ENCODE measurements around the gene LYSMD3.

The LYSMD3 gene

DNA sequence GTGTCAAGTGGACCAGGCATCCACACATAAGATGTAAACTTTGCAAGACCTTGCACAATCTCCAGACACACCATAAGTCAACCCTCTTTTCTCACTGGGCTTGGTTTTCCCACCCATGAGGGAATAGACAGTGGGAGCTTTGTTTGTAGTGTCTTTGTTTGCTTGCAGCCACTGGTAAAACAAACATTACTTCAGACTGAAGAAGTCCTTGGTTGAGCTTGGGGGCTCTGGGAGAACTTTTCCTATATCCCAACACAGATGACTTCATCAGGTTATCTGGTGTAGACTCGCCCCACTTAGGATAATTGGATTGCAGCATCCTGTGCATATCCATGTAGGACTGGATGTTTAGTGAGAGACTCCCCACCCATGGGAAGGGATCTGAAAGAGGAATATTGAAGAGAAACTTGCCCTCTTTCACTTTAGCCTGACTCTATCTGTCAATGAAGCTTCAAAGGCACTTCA lies 17.7 kb upstream of the LYSMD3 start:
- Histone ChIP-seq H3K36me3 (ENCODE audit: insufficient read depth, low read depth, low read length) (no peaks in the 10 kb centered on the region), H3K4me1 (ENCODE audit: insufficient read depth, low read length) (peaks cover 30% of the 10 kb centered on the region; the same call in 1 of the 2 replicates), H3K27ac (ENCODE audit: low read length) (no peak overlapping the region), H3K27me3 (ENCODE audit: insufficient read depth, low read length) (no peaks in the 10 kb centered on the region), H3K4me3 (ENCODE audit: low read length) (no peak overlapping the region), H3K9me3 (ENCODE audit: insufficient read depth, low read depth, low read length) (no peaks in the 10 kb centered on the region), H3K9ac (ENCODE audit: low read depth, low read length) (no peak overlapping the region)

- no peaks in the 10 kb centered on the region for H3K9me3 ChIP-seq (ENCODE audit: insufficient read depth, low read depth, low read length)
- no peaks in the 10 kb centered on the region for H3K27me3 ChIP-seq (ENCODE audit: insufficient read depth, low read length)
- H3K36me3 ChIP-seq (ENCODE audit: insufficient read depth, low read depth, low read length) = no peaks in the 10 kb centered on the region
- H3K27ac ChIP-seq (ENCODE audit: low read length) = no peak overlapping the region
- H3K4me3 ChIP-seq (ENCODE audit: low read length) = no peak overlapping the region
- H3K4me1 ChIP-seq (ENCODE audit: insufficient read depth, low read length) = peaks cover 30% of the 10 kb centered on the region; the same call in 1 of the 2 replicates
- H3K9ac ChIP-seq (ENCODE audit: low read depth, low read length) = no peak overlapping the region
These were observed 16.9 kb upstream of the LYSMD3 start for GRCh38 chr5:90546216-90546837.

DNA sequence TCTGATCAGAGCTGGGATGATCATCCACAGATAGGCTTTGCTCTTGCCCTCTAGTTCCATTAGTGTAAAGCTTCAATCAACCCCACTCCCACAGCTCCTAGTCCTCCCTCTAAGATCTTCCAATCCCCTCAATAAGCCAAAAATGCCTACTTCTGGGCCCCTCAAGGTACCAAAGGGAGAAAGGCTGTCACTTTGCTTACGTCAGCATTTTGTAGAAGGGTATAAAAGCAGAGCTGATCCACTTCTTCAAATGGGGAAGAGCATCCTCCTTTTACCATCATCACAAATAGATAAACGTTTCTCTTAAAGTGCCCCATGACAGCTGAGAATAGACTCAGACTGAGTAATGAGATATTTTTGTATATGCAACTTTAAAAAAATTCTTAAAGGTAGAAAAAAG lies 16.1 kb upstream of the LYSMD3 start:
- H3K27ac ChIP-seq (ENCODE audit: low read length) = no peak overlapping the region
- H3K36me3 ChIP-seq (ENCODE audit: insufficient read depth, low read depth, low read length) = no peaks in the 10 kb centered on the region
- peaks cover 30% of the 10 kb centered on the region; the same call in 1 of the 2 replicates for H3K4me1 ChIP-seq (ENCODE audit: insufficient read depth, low read length)
- no peak overlapping the region for H3K9ac ChIP-seq (ENCODE audit: low read depth, low read length)
- no peaks in the 10 kb centered on the region for H3K9me3 ChIP-seq (ENCODE audit: insufficient read depth, low read depth, low read length)
- no peak overlapping the region for H3K4me3 ChIP-seq (ENCODE audit: low read length)
- H3K27me3 ChIP-seq (ENCODE audit: insufficient read depth, low read length) = no peaks in the 10 kb centered on the region

DNA sequence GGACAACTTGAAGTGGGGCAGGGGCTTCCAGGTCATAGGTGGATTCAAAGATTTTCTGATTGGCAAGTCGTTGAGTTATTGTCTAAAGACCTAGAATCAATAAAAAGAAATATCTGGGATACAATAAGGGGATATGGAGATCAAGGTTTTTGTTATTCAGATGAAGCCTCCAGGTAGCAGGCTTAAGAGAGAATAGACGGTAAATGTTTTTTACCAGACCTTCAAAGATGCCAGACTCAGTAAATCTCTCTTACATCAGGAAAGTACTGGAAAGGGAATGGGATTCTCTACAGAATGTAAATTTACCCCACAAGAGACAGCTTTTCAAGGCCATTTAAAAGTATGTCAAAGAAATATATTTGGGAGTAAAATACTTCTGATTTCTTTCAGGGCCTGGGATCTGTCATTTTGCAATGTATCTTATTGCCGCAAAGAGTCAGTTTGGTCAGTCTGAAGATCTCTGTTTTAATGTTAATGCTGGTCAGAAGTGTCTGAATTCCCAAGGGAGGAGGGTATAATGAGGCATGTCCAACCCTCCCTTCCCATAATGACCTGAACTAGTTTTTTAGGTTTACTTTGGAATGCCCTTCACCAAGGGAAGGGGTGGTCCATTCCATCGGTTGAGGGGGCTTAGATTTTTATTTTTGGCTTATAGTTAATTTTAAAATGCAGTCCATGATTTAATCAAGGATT lies 13.6 kb upstream of the LYSMD3 start:
- Histone ChIP-seq H3K4me1 (ENCODE audit: insufficient read depth, low read length) (peaks cover 30% of the 10 kb centered on the region; the same call in 1 of the 2 replicates), H3K27ac (ENCODE audit: low read length) (peak overlapping the region; percentile 62), H3K36me3 (ENCODE audit: insufficient read depth, low read depth, low read length) (no peaks in the 10 kb centered on the region), H3K4me3 (ENCODE audit: low read length) (peak overlapping the region; percentile 37), H3K9ac (ENCODE audit: low read depth, low read length) (no peak overlapping the region), H3K9me3 (ENCODE audit: insufficient read depth, low read depth, low read length) (no peaks in the 10 kb centered on the region), H3K27me3 (ENCODE audit: insufficient read depth, low read length) (no peaks in the 10 kb centered on the region)

DNA sequence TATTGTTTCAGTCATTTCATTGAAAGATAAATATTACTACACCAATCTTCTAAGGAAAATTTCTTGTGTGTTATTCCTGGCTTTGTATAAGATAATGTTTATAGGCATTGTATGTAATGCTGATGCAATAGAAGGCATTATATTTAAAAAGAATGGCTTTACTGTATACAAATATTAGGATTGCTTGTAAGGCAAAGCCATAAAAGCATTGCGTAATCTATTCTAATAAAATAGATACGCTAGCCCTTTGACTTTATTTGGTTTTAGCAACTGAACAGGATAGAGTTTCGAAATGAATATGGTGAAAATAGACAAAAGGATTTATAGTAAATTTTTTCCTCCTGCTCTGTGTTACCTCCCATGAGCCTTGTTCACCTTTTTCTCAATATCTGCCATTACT lies 5.5 kb upstream of the LYSMD3 start:
- peaks cover 15% of the 10 kb centered on the region for H3K4me1 ChIP-seq (ENCODE audit: insufficient read depth, low read length)
- no peaks in the 10 kb centered on the region for H3K9me3 ChIP-seq (ENCODE audit: insufficient read depth, low read depth, low read length)
- H3K27ac ChIP-seq (ENCODE audit: low read length) = no peak overlapping the region
- no peak overlapping the region for H3K4me3 ChIP-seq (ENCODE audit: low read length)
- H3K36me3 ChIP-seq (ENCODE audit: insufficient read depth, low read depth, low read length) = no peaks in the 10 kb centered on the region
- H3K9ac ChIP-seq (ENCODE audit: low read depth, low read length) = no peak overlapping the region
- no peaks in the 10 kb centered on the region for H3K27me3 ChIP-seq (ENCODE audit: insufficient read depth, low read length)

GRCh38 chr5:90533794-90534193 lies 4.4 kb upstream of the LYSMD3 start:
- H3K27ac ChIP-seq (ENCODE audit: low read length) = no peak overlapping the region
- peaks cover 15% of the 10 kb centered on the region for H3K4me1 ChIP-seq (ENCODE audit: insufficient read depth, low read length)
- no peak overlapping the region for H3K4me3 ChIP-seq (ENCODE audit: low read length)
- no peaks in the 10 kb centered on the region for H3K27me3 ChIP-seq (ENCODE audit: insufficient read depth, low read length)
- H3K9ac ChIP-seq (ENCODE audit: low read depth, low read length) = no peak overlapping the region
- H3K36me3 ChIP-seq (ENCODE audit: insufficient read depth, low read depth, low read length) = no peaks in the 10 kb centered on the region
- no peaks in the 10 kb centered on the region for H3K9me3 ChIP-seq (ENCODE audit: insufficient read depth, low read depth, low read length)

DNA sequence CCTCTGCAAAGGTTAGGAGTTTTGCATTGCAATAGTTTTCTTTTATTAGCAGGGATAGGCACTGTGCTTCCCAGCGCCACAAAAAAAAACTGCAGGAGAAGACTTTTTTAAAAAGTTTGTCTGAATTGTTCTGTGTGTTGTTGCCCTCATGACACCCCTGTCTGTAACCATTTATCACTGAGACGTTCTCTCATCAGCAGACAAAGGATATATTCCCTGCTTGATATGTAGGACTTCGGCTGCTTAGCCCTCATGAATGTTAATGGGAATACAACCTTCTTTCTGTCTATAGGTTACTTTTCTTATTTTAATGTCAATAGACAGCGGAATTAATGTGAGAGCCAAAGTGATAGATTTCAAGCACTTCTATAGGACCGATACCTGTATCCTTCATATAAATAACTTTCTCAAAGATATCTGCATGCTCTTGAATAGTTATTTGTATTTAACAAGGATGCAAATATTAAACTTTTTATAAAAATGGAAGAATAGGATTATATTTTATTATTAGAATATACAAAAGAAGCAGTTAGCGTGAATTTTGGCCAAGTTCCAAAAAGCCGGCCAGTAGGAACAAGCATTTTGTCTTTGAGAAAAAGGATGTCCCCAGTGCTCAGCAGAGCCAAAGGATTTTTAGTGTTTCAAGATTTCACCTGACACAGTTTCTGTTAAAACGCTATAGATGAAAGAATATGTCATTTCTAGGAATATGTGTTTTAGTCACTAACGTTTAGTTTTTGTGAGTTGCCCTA lies 1.5 kb upstream of the LYSMD3 start:
- Histone ChIP-seq H3K9me3 (ENCODE audit: insufficient read depth, low read depth, low read length) (no peaks in the 10 kb centered on the region), H3K4me1 (ENCODE audit: insufficient read depth, low read length) (peaks cover 16% of the 10 kb centered on the region; the same call in 1 of the 2 replicates), H3K4me3 (ENCODE audit: low read length) (peak overlapping the region; percentile 86), H3K27ac (ENCODE audit: low read length) (no peak overlapping the region), H3K9ac (ENCODE audit: low read depth, low read length) (peak overlapping the region; percentile 80; the same call in 1 of the 2 replicates), H3K27me3 (ENCODE audit: insufficient read depth, low read length) (no peaks in the 10 kb centered on the region), H3K36me3 (ENCODE audit: insufficient read depth, low read depth, low read length) (no peaks in the 10 kb centered on the region)

DNA sequence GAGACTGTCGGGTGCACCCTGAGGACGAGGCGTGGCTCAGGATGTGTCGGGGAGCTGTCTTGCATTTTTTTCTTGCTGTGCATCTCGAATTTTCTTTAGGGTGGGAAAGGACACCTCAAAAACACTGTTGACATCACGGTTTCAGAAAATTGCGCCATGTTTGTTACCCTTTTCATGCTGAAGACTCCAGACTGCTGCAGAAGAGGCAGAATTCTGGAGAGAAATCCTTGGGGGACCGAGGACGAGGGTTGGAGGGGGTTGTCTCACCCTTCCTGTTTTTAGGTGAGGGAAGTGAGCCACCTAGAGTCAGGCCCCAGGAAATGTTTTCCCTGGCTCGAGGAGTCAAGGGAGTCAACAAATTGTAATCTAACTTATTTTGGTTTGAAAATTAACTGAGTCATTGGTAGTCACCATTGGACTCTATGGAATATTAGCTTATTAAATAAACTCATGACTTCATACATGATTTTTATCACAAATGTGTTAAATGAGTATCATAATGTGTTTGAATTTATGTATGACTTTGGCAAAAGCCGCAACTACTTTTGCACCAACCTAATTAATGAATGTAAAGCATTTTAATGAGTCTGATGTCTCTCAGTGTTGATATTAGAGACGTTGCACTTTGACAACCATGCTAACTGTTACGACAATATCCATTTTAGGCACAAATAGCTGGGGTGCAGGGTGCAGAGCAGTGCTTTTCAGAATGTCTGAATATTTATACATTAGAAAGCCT lies 724 bp upstream of the LYSMD3 start:
- Histone ChIP-seq H3K27me3 (ENCODE audit: insufficient read depth, low read length) (no peaks in the 10 kb centered on the region), H3K27ac (ENCODE audit: low read length) (peak overlapping the region; percentile 59), H3K9ac (ENCODE audit: low read depth, low read length) (peak overlapping the region; percentile 80), H3K9me3 (ENCODE audit: insufficient read depth, low read depth, low read length) (no peaks in the 10 kb centered on the region), H3K36me3 (ENCODE audit: insufficient read depth, low read depth, low read length) (peaks cover 1% of the 10 kb centered on the region; the same call in 1 of the 2 replicates), H3K4me1 (ENCODE audit: insufficient read depth, low read length) (peaks cover 16% of the 10 kb centered on the region; the same call in 1 of the 2 replicates), H3K4me3 (ENCODE audit: low read length) (peak overlapping the region; percentile 86)

GRCh38 chr5:90528601-90529193 lies 687 bp downstream of the LYSMD3 start:
- peaks cover 9% of the 10 kb centered on the region for H3K36me3 ChIP-seq (ENCODE audit: insufficient read depth, low read depth, low read length)
- peaks cover 16% of the 10 kb centered on the region; the same call in 1 of the 2 replicates for H3K4me1 ChIP-seq (ENCODE audit: insufficient read depth, low read length)
- peak overlapping the region; percentile 89 for H3K9ac ChIP-seq (ENCODE audit: low read depth, low read length)
- no peaks in the 10 kb centered on the region for H3K27me3 ChIP-seq (ENCODE audit: insufficient read depth, low read length)
- H3K27ac ChIP-seq (ENCODE audit: low read length) = no peak overlapping the region
- no peaks in the 10 kb centered on the region for H3K9me3 ChIP-seq (ENCODE audit: insufficient read depth, low read depth, low read length)
- peak overlapping the region; percentile 86 for H3K4me3 ChIP-seq (ENCODE audit: low read length)

GRCh38 chr5:90519081-90519480 lies 10.3 kb downstream of the LYSMD3 start:
- no peak overlapping the region for H3K27ac ChIP-seq (ENCODE audit: low read length)
- H3K4me3 ChIP-seq (ENCODE audit: low read length) = no peak overlapping the region
- no peaks in the 10 kb centered on the region for H3K9me3 ChIP-seq (ENCODE audit: insufficient read depth, low read depth, low read length)
- H3K4me1 ChIP-seq (ENCODE audit: insufficient read depth, low read length) = no peaks in the 10 kb centered on the region
- H3K27me3 ChIP-seq (ENCODE audit: insufficient read depth, low read length) = no peaks in the 10 kb centered on the region
- peaks cover 36% of the 10 kb centered on the region for H3K36me3 ChIP-seq (ENCODE audit: insufficient read depth, low read depth, low read length)
- H3K9ac ChIP-seq (ENCODE audit: low read depth, low read length) = no peak overlapping the region

DNA sequence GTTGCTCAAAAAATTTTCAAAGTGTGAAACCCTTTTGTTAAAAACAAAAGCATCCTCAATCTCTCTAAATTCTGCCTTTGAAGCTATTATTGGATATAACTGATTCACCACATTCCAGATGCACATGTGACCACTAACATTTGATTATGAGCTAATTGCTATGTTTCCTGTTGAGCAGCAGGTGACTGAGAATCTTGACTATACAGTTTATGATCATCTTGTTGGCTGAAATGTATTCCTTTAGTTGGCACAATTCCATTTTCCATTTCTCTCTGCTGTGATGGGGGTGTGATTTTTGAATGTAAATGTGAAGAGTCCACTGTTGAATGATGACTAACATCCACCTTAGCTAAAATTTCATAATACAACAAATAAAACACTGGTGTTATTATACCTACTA lies 10.7 kb downstream of the LYSMD3 start:
- H3K36me3 ChIP-seq (ENCODE audit: insufficient read depth, low read depth, low read length) = peaks cover 32% of the 10 kb centered on the region

More for the DNA sequence above, 10.7 kb downstream of the LYSMD3 start:
- H3K4me1 ChIP-seq (ENCODE audit: insufficient read depth, low read length) = no peaks in the 10 kb centered on the region
- H3K27ac ChIP-seq (ENCODE audit: low read length) = no peak overlapping the region
- H3K9me3 ChIP-seq (ENCODE audit: insufficient read depth, low read depth, low read length) = no peaks in the 10 kb centered on the region
- H3K9ac ChIP-seq (ENCODE audit: low read depth, low read length) = no peak overlapping the region
- no peaks in the 10 kb centered on the region for H3K27me3 ChIP-seq (ENCODE audit: insufficient read depth, low read length)
- H3K4me3 ChIP-seq (ENCODE audit: low read length) = no peak overlapping the region
